HEK293 (cell line): ENCODE measurements around the gene MAST2.

ENCODE experiments used
- MZF1 ChIP-seq: fragments of 450-650 bp; formaldehyde crosslinking; IDR thresholded peaks from 2 replicates; pipeline ENCODE4 v1.5.1; 2017; ENCODE audit warnings: missing biosample characterization, missing genetic modification characterization, borderline replicate concordance
- YY1 ChIP-seq: fragments of 450-650 bp; formaldehyde crosslinking; IDR thresholded peaks from 2 replicates; pipeline ENCODE4 v1.5.1; 2018; ENCODE audit warnings: missing biosample characterization, missing genetic modification characterization
- ZNF138 ChIP-seq: fragments of 450-650 bp; formaldehyde crosslinking; IDR thresholded peaks from 2 replicates; pipeline ENCODE4 v1.5.1; 2016; ENCODE audit warnings: missing biosample characterization, missing genetic modification characterization, borderline replicate concordance
- ZNF146 ChIP-seq: fragments of 450-650 bp; formaldehyde crosslinking; IDR thresholded peaks from 2 replicates; pipeline ENCODE4 v1.5.1; 2016; ENCODE audit warnings: missing biosample characterization, missing genetic modification characterization
- ZNF391 ChIP-seq: fragments of 450-650 bp; formaldehyde crosslinking; IDR thresholded peaks from 2 replicates; pipeline ENCODE4 v1.5.1; 2016; ENCODE audit warnings: low read depth, missing biosample characterization, missing genetic modification characterization, borderline replicate concordance
- ZNF670 ChIP-seq: fragments of 450-650 bp; formaldehyde crosslinking; IDR thresholded peaks from 2 replicates; pipeline ENCODE4 v1.5.1; 2016; ENCODE audit warnings: missing biosample characterization, missing genetic modification characterization, low read depth
- ZNF701 ChIP-seq: fragments of 450-650 bp; formaldehyde crosslinking; IDR thresholded peaks from 2 replicates; pipeline ENCODE4 v1.5.1; 2016; ENCODE audit warnings: missing biosample characterization, missing genetic modification characterization
- TF ChIP-seq, protein P1 (sequence below): fragments of 450-650 bp; formaldehyde crosslinking; IDR thresholded peaks from 2 replicates; pipeline ENCODE4 v1.5.1; 2017; ENCODE audit warnings: missing biosample characterization, missing genetic modification characterization
- TF ChIP-seq, protein P2 (sequence below): fragments of 450-650 bp; formaldehyde crosslinking; IDR thresholded peaks from 2 replicates; pipeline ENCODE4 v1.5.1; 2016; ENCODE audit warnings: missing biosample characterization, missing genetic modification characterization

DNA sequence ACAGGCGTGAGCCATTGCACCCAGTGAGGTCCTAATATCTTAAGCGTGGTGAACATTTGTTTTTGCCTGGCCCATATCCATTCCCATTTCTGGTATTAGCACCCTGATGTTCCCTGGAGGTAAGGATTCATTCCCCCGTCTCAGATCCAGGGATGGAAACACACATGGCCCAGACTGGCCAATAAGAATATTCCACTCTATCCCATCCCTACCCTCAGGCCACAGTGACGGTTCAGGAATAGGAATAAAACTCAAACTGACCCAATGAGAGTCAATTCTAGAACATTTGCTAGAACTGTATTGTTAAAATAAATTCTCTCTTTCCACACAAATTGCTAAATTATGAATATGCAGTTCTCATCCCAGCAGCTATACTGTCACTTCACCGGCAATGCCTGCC lies 252.9 kb downstream of the MAST2 start:
- TF ChIP-seq ZNF391 (tag by site-specific recombination) (no peak), YY1 (tag by site-specific recombination) (no peak), ZNF146 (tag by site-specific recombination) (no peak), ZNF670 (tag by site-specific recombination) (no peak), ZNF701 (tag by site-specific recombination) (no peak), ZNF138 (no peak), MZF1 (no peak)
- TF ChIP-seq, protein P1, sequence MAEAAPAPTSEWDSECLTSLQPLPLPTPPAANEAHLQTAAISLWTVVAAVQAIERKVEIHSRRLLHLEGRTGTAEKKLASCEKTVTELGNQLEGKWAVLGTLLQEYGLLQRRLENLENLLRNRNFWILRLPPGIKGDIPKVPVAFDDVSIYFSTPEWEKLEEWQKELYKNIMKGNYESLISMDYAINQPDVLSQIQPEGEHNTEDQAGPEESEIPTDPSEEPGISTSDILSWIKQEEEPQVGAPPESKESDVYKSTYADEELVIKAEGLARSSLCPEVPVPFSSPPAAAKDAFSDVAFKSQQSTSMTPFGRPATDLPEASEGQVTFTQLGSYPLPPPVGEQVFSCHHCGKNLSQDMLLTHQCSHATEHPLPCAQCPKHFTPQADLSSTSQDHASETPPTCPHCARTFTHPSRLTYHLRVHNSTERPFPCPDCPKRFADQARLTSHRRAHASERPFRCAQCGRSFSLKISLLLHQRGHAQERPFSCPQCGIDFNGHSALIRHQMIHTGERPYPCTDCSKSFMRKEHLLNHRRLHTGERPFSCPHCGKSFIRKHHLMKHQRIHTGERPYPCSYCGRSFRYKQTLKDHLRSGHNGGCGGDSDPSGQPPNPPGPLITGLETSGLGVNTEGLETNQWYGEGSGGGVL (tag by site-specific recombination), result no peak
- TF ChIP-seq, protein P2, sequence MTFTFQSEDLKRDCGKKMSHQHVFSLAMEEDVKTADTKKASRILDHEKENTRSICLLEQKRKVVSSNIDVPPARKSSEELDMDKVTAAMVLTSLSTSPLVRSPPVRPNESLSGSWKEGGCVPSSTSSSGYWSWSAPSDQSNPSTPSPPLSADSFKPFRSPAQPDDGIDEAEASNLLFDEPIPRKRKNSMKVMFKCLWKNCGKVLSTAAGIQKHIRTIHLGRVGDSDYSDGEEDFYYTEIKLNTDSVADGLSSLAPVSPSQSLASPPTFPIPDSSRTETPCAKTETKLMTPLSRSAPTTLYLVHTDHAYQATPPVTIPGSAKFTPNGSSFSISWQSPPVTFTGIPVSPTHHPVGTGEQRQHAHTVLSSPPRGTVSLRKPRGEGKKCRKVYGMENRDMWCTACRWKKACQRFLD, result no peak
